Sigmoid colon (tissue), 7 donors: ENCODE measurements around the gene FLOT2. TPM values are rescaled to one million over a fixed set of nuclear protein-coding genes. Genes with fewer than 3 reads are reported as not detected.
A peak's percentile ranks its signal among the peaks of the same experiment; 100 is the strongest.
"Not testable (repeated sequence)": the region's sequence is repeated elsewhere in the genome, so short reads cannot be mapped to it uniquely, and the experiment has no call there.

Experiments used
- DNase-seq: peaks from one replicate; pipeline ENCODE4 v3.0.0-alpha.2; 2019
- H3K27ac ChIP-seq, 4 donors: fragments of 200-600 bp; sonication (generic); one replicate each; pipeline ENCODE4 v1.5.1; 2016 to 2019; ENCODE audit warnings: mild to moderate bottlenecking in 1 of 4
- H3K27me3 ChIP-seq, 3 donors: fragments of 200-600 bp; sonication (generic); one replicate each; pipeline ENCODE4 v1.5.1; 2019; ENCODE audit warnings: mild to moderate bottlenecking in 1 of 3
- H3K36me3 ChIP-seq, 4 donors: fragments of 200-600 bp; sonication (generic); one replicate each; pipeline ENCODE4 v1.5.1; 2016 to 2019
- H3K4me1 ChIP-seq, 4 donors: fragments of 200-600 bp; sonication (generic); one replicate each; pipeline ENCODE4 v1.5.1; 2017 to 2019
- H3K4me3 ChIP-seq, 4 donors: fragments of 200-600 bp; sonication (generic); one replicate each; pipeline ENCODE4 v1.5.1; 2017 to 2019; ENCODE audit warnings: mild to moderate bottlenecking in 2 of 4, moderate library complexity in 1 of 4
- H3K9me3 ChIP-seq, 4 donors: fragments of 200-600 bp in 3 of 4; sonication (generic) in 3 of 4; one replicate each; pipeline versions ENCODE4 v1.5.1 to v1.6.1; 2013 to 2019
- EP300 ChIP-seq, 4 donors: sonication (generic); formaldehyde crosslinking; IDR thresholded peaks; one replicate each; pipeline ENCODE4 v1.6.1; 2017; ENCODE audit warnings: antibody characterized with exemption in 4 of 4
- POLR2A ChIP-seq, 2 donors: fragments of 450-650 bp; IDR thresholded peaks; one replicate each; pipeline ENCODE4 v1.6.1; 2016; ENCODE audit warnings: antibody characterized with exemption in 2 of 2, mild to moderate bottlenecking in 2 of 2, moderate library complexity in 2 of 2
- POLR2AphosphoS5 ChIP-seq, 4 donors: sonication (generic); formaldehyde crosslinking; IDR thresholded peaks; one replicate each; pipeline ENCODE4 v1.6.1; 2017; ENCODE audit warnings: antibody characterized with exemption in 4 of 4
- WGBS, 2 donors: extraction: QIAGEN DNeasy Blood & Tissue Kit; methylation state at CpG; one replicate each; pipeline ENCODE4 v1.1.7; 2013; 5-methylcytosine and 5-hydroxymethylcytosine counted together
- intact Hi-C: fragments of 100-400 bp; cut with DNase I; formaldehyde crosslinking; loops from one replicate; pipeline ENCODE4 v1.15.1; 2023
- polyA plus RNA-seq, 3 donors: library from polyadenylated mRNA; stranded (reverse); fragments of 200-250 nt; gene quantifications; one replicate each; pipeline ENCODE4 v1.2.3, GENCODE V29; 2013
- total RNA-seq, 4 donors: library from RNA; depleted of rRNA; stranded (reverse); fragments of >200 nt; gene quantifications; one replicate each; pipeline ENCODE4 v1.1.0, GENCODE V29; 2016
- TF ChIP-seq, protein P1 (sequence below), 4 experiments: fragments of 450-650 bp in 3 of 4; fragments of 200-600 bp in 1 of 4; IDR thresholded peaks; one replicate each; pipeline ENCODE4 v1.5.1; 2016 to 2019; ENCODE audit warnings: antibody characterized with exemption in 4 of 4, mild to moderate bottlenecking in 3 of 4, moderate library complexity in 2 of 4
- donor health status: healthy with polysubstance abuse.
- donor health status: Bipolar disorder and iron deficiency.
- donor health status: healthy.

The FLOT2 gene
- total and polyA plus RNA-seq, 7 donors = 27.3 to 91.8 (median 51.5) TPM

DNA sequence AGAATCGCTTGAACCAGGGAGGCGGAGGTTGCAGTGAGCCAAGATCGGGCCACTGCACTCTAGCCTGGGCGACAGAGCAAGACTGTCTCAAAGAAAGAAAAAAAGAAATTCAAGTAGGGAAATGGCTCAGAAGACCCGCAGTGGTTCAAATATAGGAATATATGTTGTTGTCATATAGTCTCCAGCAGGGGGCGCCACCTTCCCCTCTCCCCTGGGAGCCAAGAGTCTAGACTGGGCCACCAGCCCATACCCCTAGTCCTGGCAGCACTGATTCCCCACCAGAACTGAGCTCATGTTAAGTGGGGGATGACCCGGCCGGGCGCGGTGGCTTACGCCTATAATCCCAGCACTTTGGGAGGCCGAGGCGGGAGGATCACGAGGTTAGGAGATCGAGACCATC is 48.9 kb downstream of the FLOT2 start:
- DNase-seq, H3K9me3 ChIP-seq, H3K27ac ChIP-seq, H3K4me3 ChIP-seq, H3K36me3 ChIP-seq, H3K27me3 ChIP-seq, intact Hi-C loops, H3K4me1 ChIP-seq: not testable (repeated sequence)
- TF ChIP-seq, protein P1, sequence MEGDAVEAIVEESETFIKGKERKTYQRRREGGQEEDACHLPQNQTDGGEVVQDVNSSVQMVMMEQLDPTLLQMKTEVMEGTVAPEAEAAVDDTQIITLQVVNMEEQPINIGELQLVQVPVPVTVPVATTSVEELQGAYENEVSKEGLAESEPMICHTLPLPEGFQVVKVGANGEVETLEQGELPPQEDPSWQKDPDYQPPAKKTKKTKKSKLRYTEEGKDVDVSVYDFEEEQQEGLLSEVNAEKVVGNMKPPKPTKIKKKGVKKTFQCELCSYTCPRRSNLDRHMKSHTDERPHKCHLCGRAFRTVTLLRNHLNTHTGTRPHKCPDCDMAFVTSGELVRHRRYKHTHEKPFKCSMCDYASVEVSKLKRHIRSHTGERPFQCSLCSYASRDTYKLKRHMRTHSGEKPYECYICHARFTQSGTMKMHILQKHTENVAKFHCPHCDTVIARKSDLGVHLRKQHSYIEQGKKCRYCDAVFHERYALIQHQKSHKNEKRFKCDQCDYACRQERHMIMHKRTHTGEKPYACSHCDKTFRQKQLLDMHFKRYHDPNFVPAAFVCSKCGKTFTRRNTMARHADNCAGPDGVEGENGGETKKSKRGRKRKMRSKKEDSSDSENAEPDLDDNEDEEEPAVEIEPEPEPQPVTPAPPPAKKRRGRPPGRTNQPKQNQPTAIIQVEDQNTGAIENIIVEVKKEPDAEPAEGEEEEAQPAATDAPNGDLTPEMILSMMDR (IDR thresholded peaks at IDR 0.05) = peak in 1 of 4 experiments; percentile 9
- WGBS, 2 donors = 77 to 85% methylated on average over 15 of the region's 15 CpGs

DNA sequence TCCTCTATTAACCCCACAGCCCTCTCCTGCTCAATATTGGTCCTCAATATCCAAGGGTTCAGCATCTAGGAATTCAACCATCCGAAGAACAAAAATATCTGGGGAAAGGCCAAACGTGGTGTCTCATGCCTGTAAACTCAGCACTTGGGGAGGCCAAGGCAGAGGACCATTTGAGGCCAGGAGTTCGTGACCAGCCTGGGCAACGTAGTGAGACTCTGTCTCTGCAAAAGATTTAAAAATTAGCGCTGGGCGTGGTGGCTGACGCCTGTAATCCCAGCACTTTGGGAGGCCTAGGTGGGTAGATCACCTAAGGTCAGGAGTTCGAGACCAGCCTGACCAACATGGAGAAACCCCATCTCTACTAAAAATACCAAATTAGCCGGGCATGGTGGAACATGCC is 50.8 kb downstream of the FLOT2 start:
- DNase-seq, H3K9me3 ChIP-seq, H3K4me1 ChIP-seq, H3K4me3 ChIP-seq, H3K27me3 ChIP-seq, intact Hi-C loops, H3K27ac ChIP-seq, H3K36me3 ChIP-seq: not testable (repeated sequence)
- 90 to 93% methylated on average over 9 of the region's 9 CpGs for WGBS, 2 donors

DNA sequence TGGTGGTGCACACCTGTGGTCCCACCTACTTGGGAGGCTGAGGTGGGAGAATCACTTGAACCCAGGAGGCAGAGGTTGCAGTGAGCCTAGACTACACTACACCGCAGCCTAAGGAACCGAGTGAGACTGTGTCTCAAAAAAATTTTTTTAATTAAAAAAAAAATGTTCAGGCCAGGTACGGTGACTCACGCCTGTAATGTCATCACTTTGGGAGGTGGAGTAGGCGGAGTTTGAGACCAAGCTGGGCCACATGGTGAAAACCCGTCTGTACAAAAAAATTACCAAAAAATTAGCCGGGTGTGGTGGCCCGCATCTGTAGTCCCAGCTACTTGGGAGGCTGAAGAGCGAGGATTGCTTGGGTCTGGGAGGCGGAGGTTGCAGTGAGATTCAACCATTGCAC is 51.3 kb downstream of the FLOT2 start:
- TF ChIP-seq EP300 (IDR thresholded peaks at IDR 0.05) = no peak
- TF ChIP-seq, protein P1 (IDR thresholded peaks at IDR 0.05) = no peak
- TF ChIP-seq POLR2A (IDR thresholded peaks at IDR 0.05) = no peak
- no peak for TF ChIP-seq POLR2AphosphoS5 (IDR thresholded peaks at IDR 0.05)

DNA sequence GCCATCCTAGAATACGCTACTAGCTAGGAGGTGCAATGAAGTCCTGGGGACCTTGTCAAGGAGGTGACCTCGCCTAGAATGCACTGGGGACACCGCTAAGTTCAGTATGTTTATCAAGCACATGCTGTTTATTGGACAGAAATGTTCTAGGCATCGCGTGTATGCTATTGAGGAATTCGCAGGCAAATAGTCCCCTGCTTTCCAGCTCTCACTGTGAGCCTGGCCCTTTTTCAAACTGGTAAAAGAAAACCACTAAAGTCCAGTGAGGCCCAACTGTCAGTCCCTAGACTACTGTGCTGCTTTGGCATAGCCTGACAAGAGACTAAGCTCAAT is 53.8 kb downstream of the FLOT2 start:
- no peaks in the 10 kb centered on the region for H3K36me3 ChIP-seq
- no peak overlapping the region for H3K4me3 ChIP-seq
- no peak overlapping the region for H3K27ac ChIP-seq
- intact Hi-C loops = loop anchor here (2.0 to 5.0 kb wide), 2 partner anchors 36 to 79 kb away; no protein-coding TSS in a partner anchor
- no peaks in the 10 kb centered on the region for H3K9me3 ChIP-seq
- WGBS, 2 donors = 90 to 94% methylated on average over 6 of the region's 6 CpGs
- no peaks in the 10 kb centered on the region for H3K27me3 ChIP-seq
- TF ChIP-seq EP300 (IDR thresholded peaks at IDR 0.05) (no peak), POLR2AphosphoS5 (IDR thresholded peaks at IDR 0.05) (no peak), POLR2A (IDR thresholded peaks at IDR 0.05) (no peak)
- TF ChIP-seq, protein P1 (IDR thresholded peaks at IDR 0.05) = no peak
- DNase-seq = peak; percentile 13
- H3K4me1 ChIP-seq = peaks cover 0 to 26% (median 8%) of the 10 kb centered on the region in 4 donors

More for the DNA sequence above, 51.3 kb downstream of the FLOT2 start:
- Histone ChIP-seq H3K9me3 (no peaks in the 10 kb centered on the region), H3K27ac (no peak overlapping the region), H3K36me3 (no peaks in the 10 kb centered on the region), H3K4me3 (no peak overlapping the region), H3K27me3 (no peaks in the 10 kb centered on the region), H3K4me1 (peaks cover 0 to 15% (median 7%) of the 10 kb centered on the region in 4 donors)
- 88 to 94% methylated on average over 10 of the region's 10 CpGs for WGBS, 2 donors
- no peak for DNase-seq
- intact Hi-C loops = no loop called here

DNA sequence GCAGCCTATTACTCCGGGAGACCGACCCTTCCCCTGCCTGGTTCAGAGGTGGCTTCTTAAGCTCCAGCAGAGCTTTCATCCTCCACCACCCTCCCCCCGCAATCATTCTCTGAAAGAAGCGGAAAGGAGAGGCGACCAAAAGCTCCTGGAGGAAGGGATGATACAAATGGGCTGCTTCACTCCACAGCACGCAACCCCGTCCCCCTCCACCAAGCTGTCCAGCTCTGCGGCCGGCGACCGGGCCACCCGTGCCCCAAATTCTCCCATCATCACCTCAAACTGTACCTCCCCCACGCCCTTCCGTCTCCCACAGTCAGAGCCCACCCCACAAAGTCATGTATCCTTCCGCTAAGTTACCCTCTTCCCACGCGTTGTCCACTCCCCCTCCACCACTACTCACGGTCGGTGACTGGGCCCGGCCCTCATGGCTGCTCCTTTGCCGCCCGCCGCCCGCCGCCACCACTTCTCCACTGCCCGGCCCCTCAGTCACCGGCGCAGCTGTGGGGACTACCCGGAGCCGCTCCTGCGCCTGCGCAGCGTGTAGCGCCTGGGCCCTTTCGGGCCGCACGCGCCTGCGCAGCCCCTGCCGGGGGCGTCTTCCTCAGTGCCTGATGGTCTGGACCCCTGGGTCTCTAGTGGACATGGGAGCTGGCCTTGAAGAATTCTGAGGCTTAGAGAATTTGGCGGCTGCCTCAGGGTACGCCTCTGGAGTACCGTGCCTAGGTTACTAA is 55.1 kb downstream of the FLOT2 start, which contains the start of gene FAM222B:
FAM222B (minus strand) TSS at position 509 of the 731 bp plus-strand sequence. CDS start 76,123 bp downstream, outside the sequence.
- Histone ChIP-seq H3K36me3 (no peaks in the 10 kb centered on the region), H3K4me3 (peak within 1 kb of the TSS; percentile 74 to 90 (median 84)), H3K9me3 (no peaks in the 10 kb centered on the region), H3K4me1 (peaks cover 0 to 26% (median 8%) of the 10 kb centered on the region in 4 donors), H3K27me3 (no peaks in the 10 kb centered on the region), H3K27ac (peak within 1 kb of the TSS; percentile 80 to 90 (median 86))
- intact Hi-C loops = loop anchor here (2.0 to 5.0 kb wide), 2 partner anchors 35 to 78 kb away; no protein-coding TSS in a partner anchor
- WGBS, 2 donors = 0 to 1% methylated on average over 44 of the region's 44 CpGs
- peak; percentile 88 for DNase-seq
- TF ChIP-seq, protein P1 (IDR thresholded peaks at IDR 0.05) = peak in 1 of 4 experiments; percentile 23
- TF ChIP-seq POLR2AphosphoS5 (IDR thresholded peaks at IDR 0.05) = peak; percentile 77 to 89 (median 82)
- TF ChIP-seq EP300 (IDR thresholded peaks at IDR 0.05) = no peak
- peak; percentile 67 to 70 for TF ChIP-seq POLR2A (IDR thresholded peaks at IDR 0.05)
